ENCODE data around the gene SUMF1.

Gene SUMF1

GRCh38 chr3:4358273-4358672, 108.8 kb downstream of the SUMF1 start:
- DNase-seq (ENCODE audit: extremely low spot score) = no peak
- ChIA-PET CTCF (no interaction called here), POLR2A (no interaction called here)
- TF ChIP-seq FOXK2 (IDR thresholded peaks at IDR 0.05) (no peak), HDGF (IDR thresholded peaks at IDR 0.05; ENCODE audit: borderline replicate concordance) (no peak), ZNF384 (IDR thresholded peaks at IDR 0.05) (no peak), LEF1 (IDR thresholded peaks at IDR 0.05; ENCODE audit: borderline replicate concordance) (no peak), PKNOX1 (IDR thresholded peaks at IDR 0.05) (no peak), CTBP1 (IDR thresholded peaks at IDR 0.05; ENCODE audit: borderline replicate concordance) (no peak), ARNT (IDR thresholded peaks at IDR 0.05) (no peak), ELF4 (IDR thresholded peaks at IDR 0.05) (no peak), BHLHE40 (IDR thresholded peaks at IDR 0.05; ENCODE audit: borderline replicate concordance) (no peak), FOXM1 (IDR thresholded peaks at IDR 0.05; ENCODE audit: borderline replicate concordance) (no peak), FOXA1 (IDR thresholded peaks at IDR 0.05) (no peak), L3MBTL2 (conservative IDR thresholded peaks at IDR 0.05) (no peak), TARDBP (IDR thresholded peaks at IDR 0.05) (no peak), SP1 (IDR thresholded peaks at IDR 0.05) (no peak), SUZ12 (IDR thresholded peaks at IDR 0.05) (no peak), NFRKB (IDR thresholded peaks at IDR 0.05) (no peak)

GRCh38 chr3:4356546-4357410, 110.3 kb downstream of the SUMF1 start:
- POLR2A ChIA-PET = no interaction called here
- TF ChIP-seq SUZ12 (IDR thresholded peaks at IDR 0.05) (no peak), L3MBTL2 (conservative IDR thresholded peaks at IDR 0.05) (no peak), FOXA1 (IDR thresholded peaks at IDR 0.05) (no peak), FOXM1 (IDR thresholded peaks at IDR 0.05; ENCODE audit: borderline replicate concordance) (no peak), CTBP1 (IDR thresholded peaks at IDR 0.05; ENCODE audit: borderline replicate concordance) (no peak), NFRKB (IDR thresholded peaks at IDR 0.05) (no peak), ZNF384 (IDR thresholded peaks at IDR 0.05) (no peak), ARNT (IDR thresholded peaks at IDR 0.05) (no peak), PKNOX1 (IDR thresholded peaks at IDR 0.05) (no peak), FOXK2 (IDR thresholded peaks at IDR 0.05) (no peak), BHLHE40 (IDR thresholded peaks at IDR 0.05; ENCODE audit: borderline replicate concordance) (no peak), TARDBP (IDR thresholded peaks at IDR 0.05) (no peak), HDGF (IDR thresholded peaks at IDR 0.05; ENCODE audit: borderline replicate concordance) (no peak), ELF4 (IDR thresholded peaks at IDR 0.05) (no peak), LEF1 (IDR thresholded peaks at IDR 0.05; ENCODE audit: borderline replicate concordance) (no peak), SP1 (IDR thresholded peaks at IDR 0.05) (no peak)
- CTCF ChIA-PET = no interaction called here
- DNase-seq (ENCODE audit: extremely low spot score) = no peak

GRCh38 chr3:4356220-4356540, 110.9 kb downstream of the SUMF1 start:
- ChIA-PET POLR2A (no interaction called here), CTCF (no interaction called here)
- DNase-seq (ENCODE audit: extremely low spot score) = no peak
- TF ChIP-seq ARNT (IDR thresholded peaks at IDR 0.05) (no peak), NFRKB (IDR thresholded peaks at IDR 0.05) (no peak), FOXK2 (IDR thresholded peaks at IDR 0.05) (no peak), CTBP1 (IDR thresholded peaks at IDR 0.05; ENCODE audit: borderline replicate concordance) (no peak), TARDBP (IDR thresholded peaks at IDR 0.05) (no peak), SP1 (IDR thresholded peaks at IDR 0.05) (no peak), LEF1 (IDR thresholded peaks at IDR 0.05; ENCODE audit: borderline replicate concordance) (no peak), HDGF (IDR thresholded peaks at IDR 0.05; ENCODE audit: borderline replicate concordance) (no peak), FOXA1 (IDR thresholded peaks at IDR 0.05) (no peak)

- TF ChIP-seq SUZ12 (IDR thresholded peaks at IDR 0.05) (no peak), PKNOX1 (IDR thresholded peaks at IDR 0.05) (no peak)
- no peak for DNase-seq (ENCODE audit: extremely low spot score)
- CTCF ChIA-PET = no interaction called here
- POLR2A ChIA-PET = no interaction called here
Measured at GRCh38 chr3:4355401-4356219, 111.5 kb downstream of the SUMF1 start.

- CTCF ChIA-PET = interaction anchor here (1.1 to 2.1 kb wide), 7 partner anchors 10 to 284 kb away, joined by 3 to 20 read pairs (median 7); no protein-coding TSS in a partner anchor
- POLR2A ChIA-PET = interaction anchor here (1.5 kb wide), 1 partner anchor 142 kb away, joined by 3 read pairs; the partner anchor contains the start of gene ITPR1
- DNase-seq (ENCODE audit: extremely low spot score) = no peak
- TF ChIP-seq NFRKB (IDR thresholded peaks at IDR 0.05) (no peak), FOXA1 (IDR thresholded peaks at IDR 0.05) (no peak), LEF1 (IDR thresholded peaks at IDR 0.05; ENCODE audit: borderline replicate concordance) (no peak), FOXM1 (IDR thresholded peaks at IDR 0.05; ENCODE audit: borderline replicate concordance) (no peak), ZNF384 (IDR thresholded peaks at IDR 0.05) (no peak), SUZ12 (IDR thresholded peaks at IDR 0.05) (no peak), ARNT (IDR thresholded peaks at IDR 0.05) (no peak), TARDBP (IDR thresholded peaks at IDR 0.05) (no peak), ELF4 (IDR thresholded peaks at IDR 0.05) (no peak), CTBP1 (IDR thresholded peaks at IDR 0.05; ENCODE audit: borderline replicate concordance) (no peak), FOXK2 (IDR thresholded peaks at IDR 0.05) (no peak), HDGF (IDR thresholded peaks at IDR 0.05; ENCODE audit: borderline replicate concordance) (no peak), BHLHE40 (IDR thresholded peaks at IDR 0.05; ENCODE audit: borderline replicate concordance) (no peak), PKNOX1 (IDR thresholded peaks at IDR 0.05) (no peak), SP1 (IDR thresholded peaks at IDR 0.05) (no peak), L3MBTL2 (conservative IDR thresholded peaks at IDR 0.05) (no peak)
Measured at GRCh38 chr3:4351872-4352271, 115.2 kb downstream of the SUMF1 start.

Data from HEK293T (cell line).